ENCODE results near the gene ERFE. TPM values are rescaled to one million over a fixed set of nuclear protein-coding genes. Genes with fewer than 3 reads are reported as not detected.

The ERFE gene
- total and polyA plus RNA-seq, 9 of the 15 experiments (the other 6 are each of a cell fraction or from before 2014, with no cell fraction given): 0.55 to 8.2 (median 3.7) TPM

- WGBS (ENCODE audit: insufficient coverage, low coverage, missing lambda C conversion rate): 43% methylated on average over 2 of the region's 2 CpGs
- Histone ChIP-seq H2AFZ (ENCODE audit: low read depth, low read length) (no peak overlapping the region), H3K9ac (ENCODE audit: insufficient read depth in 1 of 2, low read depth in 2 of 2, low read length in 2 of 2) (no peak overlapping the region), H3K27ac (ENCODE audit: extremely low read depth, low read depth, low read length) (no peak overlapping the region), H3K79me2 (ENCODE audit: control insufficient read depth, insufficient read depth, low read length) (no peaks in the 10 kb centered on the region), H3K36me3 (ENCODE audit: control insufficient read depth, insufficient read depth, low read length) (no peaks in the 10 kb centered on the region), H3K4me3 (no peak overlapping the region), H3K27me3 (ENCODE audit: control insufficient read depth in 2 of 2, insufficient read depth in 2 of 2, low read length in 2 of 2) (peaks cover 8 to 48% of the 10 kb centered on the region in 2 experiments; a peak in 4 of 5 replicates), H3K9me3 (replicated peaks; ENCODE audit: control insufficient read depth, insufficient read depth, low read depth, low read length) (0 out of 2 replicates have a peak, but pooled peaks cover 2% of the 10 kb centered on the region), H3K4me1 (replicated peaks in 1 of 2; ENCODE audit: control insufficient read depth in 2 of 2, insufficient read depth in 2 of 2, low read length in 2 of 2) (peaks cover 0 to 49% of the 10 kb centered on the region in 2 experiments; a peak in 3 of 5 replicates), H4K20me1 (replicated peaks; ENCODE audit: control insufficient read depth, insufficient read depth, low read length) (no peaks in the 10 kb centered on the region), H3K4me2 (ENCODE audit: insufficient read depth, low read length) (no peak overlapping the region), H3K9me1 (ENCODE audit: control insufficient read depth, insufficient read depth, low read length) (no peaks in the 10 kb centered on the region)
- no peak for ATAC-seq
- in situ Hi-C loops (cut with MboI): no loop called here
- intact Hi-C loops (cut with micrococcal nuclease): no loop called here
- FAIRE-seq: peak; percentile 69
- POLR2A ChIA-PET: interaction anchor here (1.3 kb wide), 1 partner anchor 12 kb away, joined by 3 read pairs; no protein-coding TSS in a partner anchor
- CTCF ChIA-PET (ENCODE audit: low intra/inter-chr PET ratio): no interaction called here
- DNase-seq (ENCODE audit: extremely low read depth in 1 of 4, low spot score in 3 of 4): no peak
- no TSS peak for BruUV-seq (replicated peaks)
- TF ChIP-seq BCL6 (CRISPR knock-in tag; IDR thresholded peaks at IDR 0.05): no peak
- peak; percentile 55 for TF ChIP-seq PHF20 (IDR thresholded peaks at IDR 0.05; ENCODE audit: partially characterized antibody)
- TF ChIP-seq ZNF695 (CRISPR knock-in tag; IDR thresholded peaks at IDR 0.05): no peak
- TF ChIP-seq HDAC8 (tag; IDR thresholded peaks at IDR 0.05): no peak
- TF ChIP-seq ZBTB5 (IDR thresholded peaks at IDR 0.05): 0 out of 2 replicates have a peak, but pooled peaks have one; percentile 11
- TF ChIP-seq ZNF318 (IDR thresholded peaks at IDR 0.05; ENCODE audit: borderline replicate concordance in 1 of 2, low read depth in 1 of 2): no peak
- no peak for TF ChIP-seq HIVEP1 (CRISPR knock-in tag; IDR thresholded peaks at IDR 0.05)
- no peak for TF ChIP-seq MLLT1 (IDR thresholded peaks at IDR 0.05)
- no peak for TF ChIP-seq HOXB6 (CRISPR knock-in tag; IDR thresholded peaks at IDR 0.05; ENCODE audit: borderline replicate concordance)
- no peak for TF ChIP-seq ZFPM2 (CRISPR knock-in tag; IDR thresholded peaks at IDR 0.05)
- TF ChIP-seq ADNP (tag; IDR thresholded peaks at IDR 0.05): peak; percentile 40; the same call in 1 of the 2 replicates
- no peak for TF ChIP-seq XRCC5 (IDR thresholded peaks at IDR 0.05; ENCODE audit: low read depth, low read length)
These were observed 32.4 kb upstream of the ERFE start for GRCh38 chr2:238126338-238126737.

Measured in K562 (cell line).